Thymus (tissue), 2 donors: ENCODE measurements around the gene USP17L30. TPM values are rescaled to one million over a fixed set of nuclear protein-coding genes. Genes with fewer than 3 reads are reported as not detected.

Experiments
- polyA plus RNA-seq: library from polyadenylated mRNA; stranded (reverse); fragments of 200-250 nt; gene quantifications from one replicate; pipeline ENCODE4 v1.2.3, GENCODE V29; 2013
- total RNA-seq: library from RNA; stranded (reverse); fragments of 120-200 nt; gene quantifications from one replicate; pipeline ENCODE4 v1.2.4, GENCODE V29; 2013
- donor health status: healthy.

USP17L30 gene
- total and polyA plus RNA-seq, 2 donors = not detected

Other genes starting within 250 kb of the USP17L30 start
- gene FAM90A26, start 192.7 kb upstream of the USP17L30 start, total RNA-seq = not detected
- 0.02 TPM for gene FAM90A26, start 192.7 kb upstream of the USP17L30 start, polyA plus RNA-seq
- gene USP17L10, start 152.5 kb upstream of the USP17L30 start, total RNA-seq = not detected
- gene USP17L10, start 152.5 kb upstream of the USP17L30 start, polyA plus RNA-seq = not detected
- gene USP17L11, start 147.7 kb upstream of the USP17L30 start, total RNA-seq = not detected
- not detected for gene USP17L11, start 147.7 kb upstream of the USP17L30 start, polyA plus RNA-seq
- gene USP17L12, start 143.0 kb upstream of the USP17L30 start, total RNA-seq = not detected
- gene USP17L12, start 143.0 kb upstream of the USP17L30 start, polyA plus RNA-seq = not detected
- gene USP17L13, start 138.2 kb upstream of the USP17L30 start, total RNA-seq = not detected
- not detected for gene USP17L13, start 138.2 kb upstream of the USP17L30 start, polyA plus RNA-seq
- not detected for gene USP17L15, start 128.7 kb upstream of the USP17L30 start, total RNA-seq
- gene USP17L15, start 128.7 kb upstream of the USP17L30 start, polyA plus RNA-seq = 0.02 TPM
- not detected for gene USP17L17, start 119.2 kb upstream of the USP17L30 start, total RNA-seq
- gene USP17L17, start 119.2 kb upstream of the USP17L30 start, polyA plus RNA-seq = not detected
- not detected for gene USP17L18, start 114.5 kb upstream of the USP17L30 start, total RNA-seq
- gene USP17L18, start 114.5 kb upstream of the USP17L30 start, polyA plus RNA-seq = not detected
- not detected for gene USP17L19, start 109.8 kb upstream of the USP17L30 start, total RNA-seq
- not detected for gene USP17L19, start 109.8 kb upstream of the USP17L30 start, polyA plus RNA-seq
- not detected for gene USP17L20, start 105.0 kb upstream of the USP17L30 start, total RNA-seq
- gene USP17L20, start 105.0 kb upstream of the USP17L30 start, polyA plus RNA-seq = not detected
- not detected for gene USP17L21, start 100.3 kb upstream of the USP17L30 start, total RNA-seq
- gene USP17L21, start 100.3 kb upstream of the USP17L30 start, polyA plus RNA-seq = not detected
- gene USP17L22, start 95.5 kb upstream of the USP17L30 start, total RNA-seq = not detected
- not detected for gene USP17L22, start 95.5 kb upstream of the USP17L30 start, polyA plus RNA-seq
- gene USP17L24, start 38.0 kb upstream of the USP17L30 start, total RNA-seq = not detected
- not detected for gene USP17L24, start 38.0 kb upstream of the USP17L30 start, polyA plus RNA-seq
- gene USP17L25, start 33.2 kb upstream of the USP17L30 start, total RNA-seq = not detected
- not detected for gene USP17L25, start 33.2 kb upstream of the USP17L30 start, polyA plus RNA-seq
- not detected for gene USP17L26, start 28.5 kb upstream of the USP17L30 start, total RNA-seq
- not detected for gene USP17L26, start 28.5 kb upstream of the USP17L30 start, polyA plus RNA-seq
- not detected for gene USP17L5, start 23.7 kb upstream of the USP17L30 start, total RNA-seq
- gene USP17L5, start 23.7 kb upstream of the USP17L30 start, polyA plus RNA-seq = not detected
- gene USP17L27, start 19.0 kb upstream of the USP17L30 start, total RNA-seq = not detected
- gene USP17L27, start 19.0 kb upstream of the USP17L30 start, polyA plus RNA-seq = not detected
- not detected for gene USP17L28, start 14.2 kb upstream of the USP17L30 start, total RNA-seq
- not detected for gene USP17L28, start 14.2 kb upstream of the USP17L30 start, polyA plus RNA-seq
- gene USP17L29, start 9.5 kb upstream of the USP17L30 start, total RNA-seq = not detected
- gene USP17L29, start 9.5 kb upstream of the USP17L30 start, polyA plus RNA-seq = not detected
- gene DEFB131A, start 81.3 kb downstream of the USP17L30 start, total RNA-seq = not detected
- gene DEFB131A, start 81.3 kb downstream of the USP17L30 start, polyA plus RNA-seq = not detected